K562 (cell line): ENCODE data around the gene RBMY1D. TPM values are rescaled to one million over a fixed set of nuclear protein-coding genes. Genes with fewer than 3 reads are reported as not detected.

ENCODE experiments used
- ATAC-seq: fragments of 200-7000 bp; cut with Tn5 transposase; 3 replicates; pipeline ENCODE4 v1.9.1; 2020; ENCODE audit warnings: moderate library complexity
- BruUV-seq: library from RNA; stranded (reverse); fragments of 400-500 nt; replicated peaks from 2 replicates; lab custom pipeline; 2021; lab: Mats Ljungman, UMichigan
- CTCF ChIA-PET: fragments of 300-600 bp; formaldehyde crosslinking; extraction: SDS; loops from one replicate; lab custom pipeline; 2021; ENCODE audit warnings: low intra/inter-chr PET ratio; lab: Yijun Ruan, JAX
- POLR2A ChIA-PET: fragments of 300-600, 350-650 bp; sonication (Branson Sonifier 250); formaldehyde crosslinking; extraction: SDS; loops from one replicate; lab custom pipeline; 2021; ENCODE audit warnings: antibody characterized with exemption, inconsistent platforms; lab: Yijun Ruan, JAX
- DNase-seq, 4 experiments: peaks; one replicate each; pipeline versions ENCODE4 v3.0.0 to v3.0.0-alpha.2; 2011 to 2018; ENCODE audit warnings: low spot score in 3 of 4, mixed read lengths in 3 of 4; ENCODE audit errors: extremely low read depth in 1 of 4
- FAIRE-seq: peaks from 2 replicates; lab custom pipeline; 2011; peaks lifted over from hg19 to GRCh38; lab: Jason Lieb, UNC
- H2AFZ ChIP-seq: 2 replicates; pipeline ENCODE4 v1.6.0; 2011; ENCODE audit warnings: low read depth, low read length, control low read depth, inconsistent platforms
- H3K27ac ChIP-seq: fragments of 200-600 bp; 3 replicates; pipeline ENCODE4 v1.8.0; 2011; ENCODE audit warnings: low read depth, mild to moderate bottlenecking, control low read depth, inconsistent platforms, low read length, moderate library complexity, mixed read lengths; ENCODE audit errors: extremely low read depth
- H3K27me3 ChIP-seq, 2 experiments: fragments of 300-600 bp in 1 of 2; 2 replicates in 1 of 2; 3 replicates in 1 of 2; pipeline versions ENCODE4 v1.6.0 to v1.8.0; 2011; ENCODE audit warnings: inconsistent platforms in 2 of 2, low read length in 2 of 2, mild to moderate bottlenecking in 1 of 2, mixed read lengths in 1 of 2, moderate library complexity in 1 of 2; ENCODE audit not compliant: control insufficient read depth in 2 of 2, insufficient read depth in 2 of 2
- H3K36me3 ChIP-seq: fragments of 300-600 bp; 3 replicates; pipeline ENCODE4 v1.8.0; 2011; ENCODE audit warnings: mild to moderate bottlenecking, low read length, inconsistent platforms; ENCODE audit not compliant: control insufficient read depth, insufficient read depth
- H3K4me1 ChIP-seq, 2 experiments: fragments of 200-600 bp in 1 of 2; replicated peaks in 1 of 2; 2 replicates in 1 of 2; 3 replicates in 1 of 2; pipeline versions ENCODE4 v1.5.1 to v1.8.0; 2011; ENCODE audit warnings: inconsistent platforms in 2 of 2, low read length in 2 of 2, mild to moderate bottlenecking in 1 of 2, mixed read lengths in 1 of 2, moderate library complexity in 1 of 2; ENCODE audit not compliant: control insufficient read depth in 2 of 2, insufficient read depth in 2 of 2
- H3K4me2 ChIP-seq: 2 replicates; pipeline ENCODE4 v1.6.1; 2011; ENCODE audit warnings: low read length, control low read depth, inconsistent platforms, mixed read lengths; ENCODE audit not compliant: insufficient read depth
- H3K4me3 ChIP-seq: fragments of 200-600 bp; sonication (generic), shearing (Covaris generic); 2 replicates; pipeline ENCODE4 v1.5.1; 2016; ENCODE audit warnings: control low read depth, inconsistent platforms
- H3K79me2 ChIP-seq: fragments of 200-600 bp; 3 replicates; pipeline ENCODE4 v1.8.0; 2011; ENCODE audit warnings: low read length, inconsistent platforms; ENCODE audit not compliant: control insufficient read depth, insufficient read depth
- H3K9ac ChIP-seq, 2 experiments: 2 replicates each; pipeline versions ENCODE4 v1.6.0 to v1.6.1; 2011; ENCODE audit warnings: low read depth in 2 of 2, low read length in 2 of 2, control low read depth in 1 of 2, inconsistent platforms in 1 of 2, mild to moderate bottlenecking in 1 of 2, mixed read lengths in 1 of 2; ENCODE audit not compliant: insufficient read depth in 1 of 2
- H3K9me1 ChIP-seq: one replicate; pipeline ENCODE4 v1.6.0; 2011; ENCODE audit warnings: inconsistent platforms, mild to moderate bottlenecking, low read length, moderate library complexity; ENCODE audit not compliant: control insufficient read depth, insufficient read depth
- H3K9me3 ChIP-seq: replicated peaks from 2 replicates; pipeline ENCODE4 v1.5.1; 2011; ENCODE audit warnings: low read depth, low read length, inconsistent platforms; ENCODE audit not compliant: control insufficient read depth, insufficient read depth
- H4K20me1 ChIP-seq: replicated peaks from 2 replicates; pipeline ENCODE4 v1.6.1; 2011; ENCODE audit warnings: low read length, inconsistent platforms, mixed read lengths; ENCODE audit not compliant: control insufficient read depth, insufficient read depth
- KLF10 ChIP-seq: fragments of 250-450 bp; sonication (Bioruptor Pico); IDR thresholded peaks from 2 replicates; pipeline ENCODE4 v1.6.1; 2021; ENCODE audit warnings: matching md5 sums
- MLX ChIP-seq, 2 experiments: fragments of 450-650 bp in 1 of 2; sonication (generic) in 1 of 2; formaldehyde crosslinking; conservative IDR thresholded peaks; 2 replicates each; pipeline versions ENCODE4 v1.4.0 to v1.8.1; 2020 to 2022; ENCODE audit warnings: mild to moderate bottlenecking in 1 of 2, missing genetic modification reagents in 1 of 2
- NCOA6 ChIP-seq: fragments of 450-650 bp; IDR thresholded peaks from 2 replicates; pipeline ENCODE4 v1.6.1; 2017; ENCODE audit warnings: mild to moderate bottlenecking
- ZHX1 ChIP-seq: fragments of 150-350 bp; conservative IDR thresholded peaks from 2 replicates; pipeline ENCODE4 v1.6.1; 2014; ENCODE audit warnings: low read length
- WGBS: fragments of 100-300 bp; shearing (Covaris generic); methylation state at CpG from one replicate; pipeline ENCODE4 v1.1.6; 2016; ENCODE audit warnings: low coverage, mixed read lengths; ENCODE audit not compliant: insufficient coverage; ENCODE audit errors: missing lambda C conversion rate; 5-methylcytosine and 5-hydroxymethylcytosine counted together
- in situ Hi-C: fragments of 300-500 bp; cut with MboI; formaldehyde crosslinking; loops from 4 replicates; pipeline ENCODE4 v1.15.0; 2018; ENCODE audit warnings: inconsistent platforms, mixed read lengths
- intact Hi-C: fragments of 100-400 bp; cut with micrococcal nuclease; formaldehyde crosslinking; loops from 2 replicates; pipeline ENCODE4 v1.14.2; 2022
- polyA plus RNA-seq, 8 experiments: library from polyadenylated mRNA; depleted of rRNA in 4 of 8; stranded (reverse) in 5 of 8; unstranded in 3 of 8; fragments of >200 nt; fragmentation: Nextera tagmentation in 2 of 8; fragmentation: Illumina TruSeq in 1 of 8; extraction: Ambion mirVana in 2 of 8; extraction: Trizol in 1 of 8; gene quantifications; 2 replicates each; pipeline versions ENCODE4 v1.2.1 to v1.2.3, GENCODE V29; 2011 to 2014; ENCODE audit warnings: inconsistent platforms in 1 of 8, missing spikeins in 1 of 8
- total RNA-seq, 7 experiments: library from RNA; depleted of rRNA in 6 of 7; stranded (reverse); fragments of >200 nt in 6 of 7; fragmentation: Illumina TruSeq in 2 of 7; extraction: Trizol in 2 of 7; gene quantifications; 2 replicates each; pipeline versions ENCODE4 v1.2.1 to v1.2.3, GENCODE V29; 2011 to 2021; ENCODE audit warnings: low replicate concordance in 1 of 7

RBMY1D gene
- total and polyA plus RNA-seq, 9 of the 15 experiments (the other 6 are each of a cell fraction or from before 2014, with no cell fraction given): not detected

- Histone ChIP-seq H3K9ac (no peak overlapping the region), H2AFZ (no peak overlapping the region), H3K4me1 (no peaks in the 10 kb centered on the region), H3K4me2 (no peak overlapping the region), H3K9me3 (no peaks in the 10 kb centered on the region), H3K27ac (no peak overlapping the region), H4K20me1 (no peaks in the 10 kb centered on the region), H3K9me1 (no peaks in the 10 kb centered on the region), H3K36me3 (no peaks in the 10 kb centered on the region), H3K4me3 (no peak overlapping the region), H3K27me3 (no peaks in the 10 kb centered on the region), H3K79me2 (no peaks in the 10 kb centered on the region)
- intact Hi-C loops (no loop called here), in situ Hi-C loops (no loop called here)
- POLR2A ChIA-PET: no interaction called here
- FAIRE-seq: no peak
- no peak for DNase-seq
- CTCF ChIA-PET: no interaction called here
- TF ChIP-seq ZHX1: no peak
- no peak for TF ChIP-seq KLF10
- no peak for TF ChIP-seq NCOA6
- TF ChIP-seq MLX (CRISPR knock-in tag; conservative IDR thresholded peaks at IDR 0.05): no peak
- WGBS: no CpG with 5 or more reads among the region's 8 CpGs
- ATAC-seq: no peak
- BruUV-seq: no TSS peak
These were observed 58.0 kb downstream of the RBMY1D start for GRCh38 chrY:21836343-21836742.
